HEK293 (cell line): Measurements from ENCODE around the gene SH3GL1.
A peak's percentile ranks its signal among the peaks of the same experiment; 100 is the strongest.

Source experiments
- BCL11A ChIP-seq: fragments of 450-650 bp; formaldehyde crosslinking; IDR thresholded peaks from 2 replicates; pipeline ENCODE4 v1.5.1; 2016; ENCODE audit warnings: low read depth, missing biosample characterization, missing genetic modification characterization
- GFI1B ChIP-seq: fragments of 450-650 bp; formaldehyde crosslinking; IDR thresholded peaks from 2 replicates; pipeline ENCODE4 v1.5.1; 2016; ENCODE audit warnings: missing biosample characterization, missing genetic modification characterization
- HOXA7 ChIP-seq: sonication (generic); formaldehyde crosslinking; IDR thresholded peaks from 2 replicates; pipeline ENCODE4 v1.8.1; 2022; ENCODE audit warnings: missing genetic modification reagents, borderline replicate concordance
- HOXD13 ChIP-seq: sonication (generic); formaldehyde crosslinking; IDR thresholded peaks from 2 replicates; pipeline ENCODE4 v1.8.0; 2022; ENCODE audit warnings: missing genetic modification reagents, borderline replicate concordance
- IKZF3 ChIP-seq: fragments of 450-650 bp; IDR thresholded peaks from 2 replicates; pipeline ENCODE4 v1.5.0; 2018; ENCODE audit warnings: missing biosample characterization, mild to moderate bottlenecking, missing genetic modification characterization, moderate library complexity
- KLF1 ChIP-seq: fragments of 450-650 bp; formaldehyde crosslinking; IDR thresholded peaks from 2 replicates; pipeline ENCODE4 v1.5.1; 2016; ENCODE audit warnings: missing biosample characterization, missing genetic modification characterization
- KLF9 ChIP-seq: fragments of 450-650 bp; formaldehyde crosslinking; IDR thresholded peaks from 2 replicates; pipeline ENCODE4 v1.5.1; 2016; ENCODE audit warnings: missing biosample characterization, missing genetic modification characterization, low read depth
- PRDM1 ChIP-seq: fragments of 450-650 bp; formaldehyde crosslinking; IDR thresholded peaks from 2 replicates; pipeline ENCODE4; 2016; ENCODE audit warnings: missing biosample characterization, missing genetic modification characterization
- REPIN1 ChIP-seq: fragments of 450-650 bp; formaldehyde crosslinking; IDR thresholded peaks from 2 replicates; pipeline ENCODE4 v1.5.1; 2017; ENCODE audit warnings: missing biosample characterization, missing genetic modification characterization, low read depth
- SCRT2 ChIP-seq: fragments of 450-650 bp; formaldehyde crosslinking; IDR thresholded peaks from 2 replicates; pipeline ENCODE4 v1.5.1; 2016; ENCODE audit warnings: missing biosample characterization, missing genetic modification characterization
- ZBTB21 ChIP-seq: fragments of 450-650 bp; formaldehyde crosslinking; IDR thresholded peaks from 2 replicates; pipeline ENCODE4 v1.5.1; 2017; ENCODE audit warnings: missing biosample characterization, missing genetic modification characterization
- ZFP37 ChIP-seq: fragments of 450-650 bp; formaldehyde crosslinking; IDR thresholded peaks from 2 replicates; pipeline ENCODE4 v1.5.1; 2016; ENCODE audit warnings: missing biosample characterization, missing genetic modification characterization
- ZFP69B ChIP-seq: fragments of 450-650 bp; formaldehyde crosslinking; IDR thresholded peaks from 2 replicates; pipeline ENCODE4 v1.5.1; 2016; ENCODE audit warnings: missing biosample characterization, missing genetic modification characterization
- ZNF140 ChIP-seq: fragments of 450-650 bp; formaldehyde crosslinking; IDR thresholded peaks from 2 replicates; pipeline ENCODE4 v1.5.1; 2016; ENCODE audit warnings: missing biosample characterization, missing genetic modification characterization
- ZNF175 ChIP-seq: fragments of 450-650 bp; formaldehyde crosslinking; IDR thresholded peaks from 2 replicates; pipeline ENCODE4 v1.5.1; 2016; ENCODE audit warnings: missing biosample characterization, missing genetic modification characterization
- ZNF311 ChIP-seq: fragments of 450-650 bp; formaldehyde crosslinking; IDR thresholded peaks from 2 replicates; pipeline ENCODE4 v1.5.1; 2017; ENCODE audit warnings: missing biosample characterization, missing genetic modification characterization, borderline replicate concordance
- ZNF341 ChIP-seq: fragments of 450-650 bp; formaldehyde crosslinking; IDR thresholded peaks from 2 replicates; pipeline ENCODE4; 2016; ENCODE audit warnings: low read depth, missing biosample characterization, missing genetic modification characterization
- ZNF391 ChIP-seq: fragments of 450-650 bp; formaldehyde crosslinking; IDR thresholded peaks from 2 replicates; pipeline ENCODE4 v1.5.1; 2016; ENCODE audit warnings: low read depth, missing biosample characterization, missing genetic modification characterization, borderline replicate concordance
- ZNF394 ChIP-seq: fragments of 450-650 bp; formaldehyde crosslinking; IDR thresholded peaks from 2 replicates; pipeline ENCODE4 v1.5.1; 2016; ENCODE audit warnings: missing biosample characterization, missing genetic modification characterization, mild to moderate bottlenecking, moderate library complexity, borderline replicate concordance
- ZNF423 ChIP-seq: fragments of 450-650 bp; formaldehyde crosslinking; IDR thresholded peaks from 2 replicates; pipeline ENCODE4 v1.5.1; 2016; ENCODE audit warnings: missing biosample characterization, missing genetic modification characterization
- ZNF510 ChIP-seq: fragments of 450-650 bp; formaldehyde crosslinking; IDR thresholded peaks from 2 replicates; pipeline ENCODE4 v1.5.1; 2018; ENCODE audit warnings: mild to moderate bottlenecking, missing genetic modification characterization, missing biosample characterization; ENCODE audit not compliant: insufficient replicate concordance
- ZNF530 ChIP-seq: fragments of 450-650 bp; formaldehyde crosslinking; IDR thresholded peaks from 2 replicates; pipeline ENCODE4 v1.5.1; 2016; ENCODE audit warnings: low read depth, missing biosample characterization, missing genetic modification characterization
- ZNF544 ChIP-seq: fragments of 450-650 bp; formaldehyde crosslinking; IDR thresholded peaks from 2 replicates; pipeline ENCODE4 v1.5.0; 2017; ENCODE audit warnings: missing biosample characterization, missing genetic modification characterization
- ZNF560 ChIP-seq: fragments of 450-650 bp; formaldehyde crosslinking; IDR thresholded peaks from 2 replicates; pipeline ENCODE4 v1.5.1; 2017; ENCODE audit warnings: missing biosample characterization, missing genetic modification characterization, borderline replicate concordance
- ZNF645 ChIP-seq: fragments of 450-650 bp; formaldehyde crosslinking; IDR thresholded peaks from 2 replicates; pipeline ENCODE4; 2016; ENCODE audit warnings: missing biosample characterization, missing genetic modification characterization
- TF ChIP-seq, protein P1 (sequence below): fragments of 450-650 bp; formaldehyde crosslinking; IDR thresholded peaks from 2 replicates; pipeline ENCODE4 v1.5.1; 2016; ENCODE audit warnings: missing biosample characterization, missing genetic modification characterization
- TF ChIP-seq, protein P2 (sequence below): fragments of 450-650 bp; IDR thresholded peaks from 2 replicates; pipeline ENCODE4 v1.5.1; 2018; ENCODE audit warnings: missing biosample characterization, missing genetic modification characterization
- TF ChIP-seq, protein P3 (sequence below): fragments of 450-650 bp; formaldehyde crosslinking; IDR thresholded peaks from 2 replicates; pipeline ENCODE4 v1.5.1; 2016; ENCODE audit warnings: missing biosample characterization, missing genetic modification characterization
- TF ChIP-seq, protein P4 (sequence below): sonication (generic); formaldehyde crosslinking; IDR thresholded peaks from 2 replicates; pipeline ENCODE4 v1.8.1; 2022; ENCODE audit warnings: mild to moderate bottlenecking, moderate library complexity, missing genetic modification reagents
- TF ChIP-seq, protein P5 (sequence below): fragments of 450-650 bp; formaldehyde crosslinking; IDR thresholded peaks from 2 replicates; pipeline ENCODE4 v1.5.1; 2017; ENCODE audit warnings: missing biosample characterization, missing genetic modification characterization

Gene SH3GL1

GRCh38 chr19:4342615-4343369, 57.6 kb downstream of the SH3GL1 start (continued):
- TF ChIP-seq, protein P1, sequence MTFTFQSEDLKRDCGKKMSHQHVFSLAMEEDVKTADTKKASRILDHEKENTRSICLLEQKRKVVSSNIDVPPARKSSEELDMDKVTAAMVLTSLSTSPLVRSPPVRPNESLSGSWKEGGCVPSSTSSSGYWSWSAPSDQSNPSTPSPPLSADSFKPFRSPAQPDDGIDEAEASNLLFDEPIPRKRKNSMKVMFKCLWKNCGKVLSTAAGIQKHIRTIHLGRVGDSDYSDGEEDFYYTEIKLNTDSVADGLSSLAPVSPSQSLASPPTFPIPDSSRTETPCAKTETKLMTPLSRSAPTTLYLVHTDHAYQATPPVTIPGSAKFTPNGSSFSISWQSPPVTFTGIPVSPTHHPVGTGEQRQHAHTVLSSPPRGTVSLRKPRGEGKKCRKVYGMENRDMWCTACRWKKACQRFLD (tag by site-specific recombination) = no peak
- TF ChIP-seq ZNF645 (tag by site-specific recombination) (peak; percentile 85; the same call in 1 of the 2 replicates), ZNF140 (tag by site-specific recombination) (no peak), KLF1 (tag by site-specific recombination) (peak; percentile 66), ZNF544 (tag by site-specific recombination) (no peak), ZNF341 (tag by site-specific recombination) (peak; percentile 89), ZBTB21 (tag by site-specific recombination) (0 out of 2 replicates have a peak, but pooled peaks have one; percentile 28), ZFP69B (peak; percentile 69; the same call in 1 of the 2 replicates), GFI1B (tag by site-specific recombination) (no peak), ZNF394 (tag by site-specific recombination) (peak; percentile 30; the same call in 1 of the 2 replicates), PRDM1 (no peak), HOXD13 (no peak), ZNF423 (tag by site-specific recombination) (no peak; the same call in 1 of the 2 replicates), HOXA7 (CRISPR knock-in tag) (no peak), BCL11A (peak; percentile 89), ZNF175 (tag by site-specific recombination) (no peak), REPIN1 (tag by site-specific recombination) (0 out of 2 replicates have a peak, but pooled peaks have one; percentile 52), IKZF3 (tag by site-specific recombination) (no peak; the same call in 1 of the 2 replicates), KLF9 (tag by site-specific recombination) (no peak; the same call in 1 of the 2 replicates), ZNF530 (no peak), ZNF391 (tag by site-specific recombination) (peak; percentile 48; the same call in 1 of the 2 replicates), ZNF560 (tag by site-specific recombination) (no peak), ZNF510 (tag by site-specific recombination) (no peak), SCRT2 (tag by site-specific recombination) (peak; percentile 68; the same call in 1 of the 2 replicates), ZNF311 (tag by site-specific recombination) (no peak), ZFP37 (tag by site-specific recombination) (no peak)
- TF ChIP-seq, protein P2, sequence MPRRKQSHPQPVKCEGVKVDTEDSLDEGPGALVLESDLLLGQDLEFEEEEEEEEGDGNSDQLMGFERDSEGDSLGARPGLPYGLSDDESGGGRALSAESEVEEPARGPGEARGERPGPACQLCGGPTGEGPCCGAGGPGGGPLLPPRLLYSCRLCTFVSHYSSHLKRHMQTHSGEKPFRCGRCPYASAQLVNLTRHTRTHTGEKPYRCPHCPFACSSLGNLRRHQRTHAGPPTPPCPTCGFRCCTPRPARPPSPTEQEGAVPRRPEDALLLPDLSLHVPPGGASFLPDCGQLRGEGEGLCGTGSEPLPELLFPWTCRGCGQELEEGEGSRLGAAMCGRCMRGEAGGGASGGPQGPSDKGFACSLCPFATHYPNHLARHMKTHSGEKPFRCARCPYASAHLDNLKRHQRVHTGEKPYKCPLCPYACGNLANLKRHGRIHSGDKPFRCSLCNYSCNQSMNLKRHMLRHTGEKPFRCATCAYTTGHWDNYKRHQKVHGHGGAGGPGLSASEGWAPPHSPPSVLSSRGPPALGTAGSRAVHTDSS (tag by site-specific recombination) = no peak
- TF ChIP-seq, protein P3, sequence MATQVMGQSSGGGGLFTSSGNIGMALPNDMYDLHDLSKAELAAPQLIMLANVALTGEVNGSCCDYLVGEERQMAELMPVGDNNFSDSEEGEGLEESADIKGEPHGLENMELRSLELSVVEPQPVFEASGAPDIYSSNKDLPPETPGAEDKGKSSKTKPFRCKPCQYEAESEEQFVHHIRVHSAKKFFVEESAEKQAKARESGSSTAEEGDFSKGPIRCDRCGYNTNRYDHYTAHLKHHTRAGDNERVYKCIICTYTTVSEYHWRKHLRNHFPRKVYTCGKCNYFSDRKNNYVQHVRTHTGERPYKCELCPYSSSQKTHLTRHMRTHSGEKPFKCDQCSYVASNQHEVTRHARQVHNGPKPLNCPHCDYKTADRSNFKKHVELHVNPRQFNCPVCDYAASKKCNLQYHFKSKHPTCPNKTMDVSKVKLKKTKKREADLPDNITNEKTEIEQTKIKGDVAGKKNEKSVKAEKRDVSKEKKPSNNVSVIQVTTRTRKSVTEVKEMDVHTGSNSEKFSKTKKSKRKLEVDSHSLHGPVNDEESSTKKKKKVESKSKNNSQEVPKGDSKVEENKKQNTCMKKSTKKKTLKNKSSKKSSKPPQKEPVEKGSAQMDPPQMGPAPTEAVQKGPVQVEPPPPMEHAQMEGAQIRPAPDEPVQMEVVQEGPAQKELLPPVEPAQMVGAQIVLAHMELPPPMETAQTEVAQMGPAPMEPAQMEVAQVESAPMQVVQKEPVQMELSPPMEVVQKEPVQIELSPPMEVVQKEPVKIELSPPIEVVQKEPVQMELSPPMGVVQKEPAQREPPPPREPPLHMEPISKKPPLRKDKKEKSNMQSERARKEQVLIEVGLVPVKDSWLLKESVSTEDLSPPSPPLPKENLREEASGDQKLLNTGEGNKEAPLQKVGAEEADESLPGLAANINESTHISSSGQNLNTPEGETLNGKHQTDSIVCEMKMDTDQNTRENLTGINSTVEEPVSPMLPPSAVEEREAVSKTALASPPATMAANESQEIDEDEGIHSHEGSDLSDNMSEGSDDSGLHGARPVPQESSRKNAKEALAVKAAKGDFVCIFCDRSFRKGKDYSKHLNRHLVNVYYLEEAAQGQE (tag by site-specific recombination) = no peak; the same call in 1 of the 2 replicates
- TF ChIP-seq, protein P4, sequence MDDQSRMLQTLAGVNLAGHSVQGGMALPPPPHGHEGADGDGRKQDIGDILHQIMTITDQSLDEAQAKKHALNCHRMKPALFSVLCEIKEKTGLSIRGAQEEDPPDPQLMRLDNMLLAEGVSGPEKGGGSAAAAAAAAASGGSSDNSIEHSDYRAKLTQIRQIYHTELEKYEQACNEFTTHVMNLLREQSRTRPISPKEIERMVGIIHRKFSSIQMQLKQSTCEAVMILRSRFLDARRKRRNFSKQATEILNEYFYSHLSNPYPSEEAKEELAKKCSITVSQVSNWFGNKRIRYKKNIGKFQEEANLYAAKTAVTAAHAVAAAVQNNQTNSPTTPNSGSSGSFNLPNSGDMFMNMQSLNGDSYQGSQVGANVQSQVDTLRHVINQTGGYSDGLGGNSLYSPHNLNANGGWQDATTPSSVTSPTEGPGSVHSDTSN = no peak
- TF ChIP-seq, protein P5, sequence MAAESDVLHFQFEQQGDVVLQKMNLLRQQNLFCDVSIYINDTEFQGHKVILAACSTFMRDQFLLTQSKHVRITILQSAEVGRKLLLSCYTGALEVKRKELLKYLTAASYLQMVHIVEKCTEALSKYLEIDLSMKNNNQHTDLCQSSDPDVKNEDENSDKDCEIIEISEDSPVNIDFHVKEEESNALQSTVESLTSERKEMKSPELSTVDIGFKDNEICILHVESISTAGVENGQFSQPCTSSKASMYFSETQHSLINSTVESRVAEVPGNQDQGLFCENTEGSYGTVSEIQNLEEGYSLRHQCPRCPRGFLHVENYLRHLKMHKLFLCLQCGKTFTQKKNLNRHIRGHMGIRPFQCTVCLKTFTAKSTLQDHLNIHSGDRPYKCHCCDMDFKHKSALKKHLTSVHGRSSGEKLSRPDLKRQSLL (tag by site-specific recombination) = no peak
